ENCODE measurements around the gene SCUBE3.

Gene SCUBE3

DNA sequence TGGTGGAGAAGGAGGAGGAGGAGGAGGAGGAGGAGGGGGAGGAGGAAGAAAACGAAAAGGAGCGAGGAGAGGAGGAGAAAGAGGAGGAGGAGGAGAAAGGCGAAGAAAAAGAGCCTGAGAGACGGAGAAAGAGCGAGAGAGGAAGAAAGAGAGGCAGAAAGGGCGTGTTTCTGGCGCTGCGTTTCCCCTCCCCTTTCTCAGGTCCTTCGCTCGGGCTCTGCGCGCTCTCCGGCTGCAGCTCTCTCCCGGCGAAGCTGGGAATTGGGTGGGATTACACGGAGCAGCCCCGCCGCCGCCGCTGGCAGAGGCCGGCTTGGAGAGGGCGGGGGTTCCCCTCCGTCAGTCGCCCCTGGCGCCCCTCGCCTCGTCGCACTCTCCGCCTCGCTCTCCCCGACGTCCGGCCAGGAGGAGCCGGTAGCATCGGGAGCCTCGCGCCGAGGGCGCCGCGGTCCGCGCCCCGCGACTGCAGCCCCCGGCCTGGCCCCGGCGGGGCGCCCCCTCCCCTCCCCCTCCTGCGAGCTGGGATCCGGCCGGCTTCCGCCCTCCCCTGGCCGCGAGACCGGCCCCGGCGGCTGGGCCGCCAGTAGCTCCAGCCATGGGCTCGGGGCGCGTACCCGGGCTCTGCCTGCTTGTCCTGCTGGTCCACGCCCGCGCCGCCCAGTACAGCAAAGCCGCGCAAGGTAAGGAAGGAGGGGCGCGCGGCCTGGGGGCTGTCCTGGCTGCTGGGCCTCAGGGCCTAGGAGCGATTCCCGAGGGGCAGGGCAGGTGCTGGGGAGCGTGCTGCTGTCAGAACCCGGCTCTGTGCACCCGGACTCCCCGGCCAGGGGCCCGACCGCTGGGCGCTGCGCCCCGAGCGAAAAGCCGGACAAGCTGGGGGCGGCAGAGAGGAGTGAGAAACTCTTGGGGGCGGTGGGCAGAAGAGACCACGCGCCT lies at the start of gene SCUBE3:
Gene SCUBE3, plus strand, starts transcription at position 133 of the 933 bp plus-strand sequence. Its CDS starts 463 bp downstream, at position 596.
- no peak for DNase-seq (ENCODE audit: low read depth in 2 of 2, low spot score in 1 of 2)

DNA sequence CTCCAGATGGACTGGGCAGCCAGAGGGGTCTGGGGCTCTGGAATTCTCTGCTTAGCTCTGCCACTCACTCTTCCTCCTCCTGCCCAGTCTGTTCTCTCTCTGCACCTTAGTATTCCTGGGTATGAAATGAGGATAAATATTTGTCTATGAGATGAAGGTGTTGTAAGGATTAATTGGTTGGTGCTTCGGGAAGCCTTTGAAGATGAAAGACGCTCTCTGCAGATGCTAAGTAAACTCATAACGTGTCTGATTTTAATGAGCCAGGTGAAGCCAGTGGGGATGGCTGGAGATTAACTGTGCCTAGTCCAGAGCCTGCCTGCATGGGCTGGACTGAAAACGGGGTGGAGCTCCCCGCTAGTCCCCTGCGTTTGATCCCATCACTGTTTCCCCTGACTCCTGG lies 49.5 kb upstream of the SCUBE3 start:
- DNase-seq (ENCODE audit: low read depth in 2 of 2, low spot score in 1 of 2): no peak

DNA sequence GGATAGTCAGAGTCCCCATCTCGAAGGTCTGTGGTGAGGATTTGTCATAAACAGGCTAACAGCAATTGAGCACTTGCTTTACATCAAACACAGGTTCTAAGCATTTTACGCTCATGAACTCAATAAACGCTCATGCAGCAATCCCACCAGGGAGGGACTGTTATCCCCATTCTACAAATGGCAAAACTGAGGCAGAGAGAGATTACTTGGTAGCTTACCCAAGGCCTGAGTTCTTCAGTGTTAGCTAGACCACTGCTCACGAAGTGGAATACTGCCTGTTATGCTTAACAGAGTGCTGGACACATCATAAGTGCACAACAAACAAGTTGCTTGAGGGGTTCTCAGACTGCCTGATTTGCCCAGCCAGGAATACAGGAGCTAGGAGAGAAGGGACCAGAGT lies 48.9 kb upstream of the SCUBE3 start:
- no peak for DNase-seq (ENCODE audit: low read depth in 2 of 2, low spot score in 1 of 2)

DNA sequence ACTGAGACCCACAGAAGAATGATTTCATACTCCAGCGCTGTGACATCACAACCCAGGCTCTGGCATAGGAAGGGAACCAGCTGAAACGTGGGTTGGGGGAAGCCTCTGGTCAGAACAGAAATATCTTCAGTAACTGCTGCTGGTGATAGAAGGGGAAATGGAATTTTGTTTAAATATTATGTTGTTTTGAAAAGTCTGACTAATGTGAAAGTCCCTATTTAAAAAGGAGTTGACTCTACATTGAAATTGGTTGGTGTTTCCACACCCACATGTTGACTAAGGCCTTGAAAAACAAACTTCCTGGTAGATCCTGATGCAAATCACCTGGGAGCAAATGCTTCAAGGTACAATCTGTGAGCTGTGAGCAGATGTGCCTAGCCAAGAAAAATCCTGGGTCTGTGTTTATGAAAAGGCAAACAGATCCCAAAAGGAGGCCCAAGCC lies 48.1 kb upstream of the SCUBE3 start:
- DNase-seq (ENCODE audit: low read depth in 2 of 2, low spot score in 1 of 2): no peak

DNA sequence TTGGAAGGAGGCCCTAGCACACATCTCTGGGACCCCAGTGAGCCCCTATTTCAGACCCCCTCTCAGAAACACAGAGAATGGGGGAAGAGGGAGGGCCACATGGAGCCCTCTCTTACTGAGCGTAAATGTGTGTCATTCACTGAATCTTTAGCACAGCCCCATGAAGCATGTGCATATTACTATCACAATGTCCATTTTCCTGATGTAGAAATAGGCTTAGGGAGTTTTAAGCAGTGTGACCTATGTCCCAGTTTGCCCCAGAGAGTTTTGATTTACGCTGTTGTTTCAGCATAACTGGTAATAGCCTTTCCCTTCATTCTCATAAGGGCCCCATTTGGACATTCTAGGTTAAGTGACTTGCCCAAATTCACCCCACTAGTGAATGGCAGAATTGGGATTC lies 47.6 kb upstream of the SCUBE3 start:
- no peak for DNase-seq (ENCODE audit: low read depth in 2 of 2, low spot score in 1 of 2)

DNA sequence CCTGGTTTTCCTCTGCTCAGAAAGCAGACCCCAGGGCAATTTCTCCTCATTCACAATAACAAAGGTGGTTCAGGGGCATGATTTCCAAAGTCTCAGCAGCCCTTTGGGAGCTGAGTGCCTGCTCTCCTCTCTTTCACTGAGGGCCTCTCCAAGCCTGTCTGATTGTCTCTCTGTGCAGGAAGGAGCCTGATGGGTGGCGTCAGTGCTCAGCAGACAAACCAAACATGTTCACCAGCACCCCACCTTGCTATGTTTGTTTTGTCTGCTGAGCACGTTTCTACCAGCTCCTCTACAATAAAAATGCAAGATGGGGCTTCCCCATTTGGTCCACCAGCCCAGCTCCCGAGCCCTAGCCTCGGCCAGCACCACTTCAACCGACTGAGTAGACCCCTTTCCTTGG lies 47.2 kb upstream of the SCUBE3 start:
- DNase-seq (ENCODE audit: low read depth in 2 of 2, low spot score in 1 of 2): no peak

DNA sequence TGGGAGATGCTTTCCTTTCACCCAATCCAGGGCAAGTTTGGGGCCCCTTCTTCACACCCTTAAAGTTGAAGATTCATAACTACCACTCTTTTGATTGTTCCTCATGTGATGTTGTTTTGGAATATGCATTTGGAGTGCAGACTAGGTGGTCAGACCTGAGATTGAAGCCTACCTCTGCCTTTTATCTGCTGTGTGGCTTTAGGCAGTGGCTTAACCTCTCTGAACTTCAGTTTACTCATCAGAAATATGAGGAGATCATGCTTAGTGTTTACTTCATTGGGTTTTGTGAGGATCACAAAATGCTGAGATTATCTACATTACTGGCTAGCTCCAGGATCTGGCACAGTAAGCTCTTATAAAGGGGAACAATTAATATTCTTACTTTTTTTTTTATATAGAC lies 46.3 kb upstream of the SCUBE3 start:
- DNase-seq (ENCODE audit: low read depth in 2 of 2, low spot score in 1 of 2): no peak

DNA sequence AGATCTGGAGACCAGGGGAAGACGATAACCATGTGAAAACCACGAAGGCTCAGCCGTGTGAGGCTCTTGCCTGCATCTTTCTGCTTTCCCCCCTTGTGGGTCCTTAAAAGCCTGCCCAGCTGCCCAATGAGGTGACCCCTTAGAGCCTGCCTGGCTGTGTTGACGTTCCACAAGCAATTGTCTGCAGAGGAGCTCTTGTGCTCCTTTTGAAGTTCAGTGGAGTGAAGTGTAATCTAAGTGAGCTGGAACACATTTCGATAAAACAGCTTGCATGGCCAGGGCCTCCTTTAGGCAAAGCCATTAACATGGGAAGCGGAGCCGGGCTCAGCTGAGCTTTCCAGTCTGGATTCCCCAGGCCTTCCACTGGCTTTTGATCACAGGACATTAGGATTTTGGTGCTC lies 45.3 kb upstream of the SCUBE3 start:
- DNase-seq (ENCODE audit: low read depth in 2 of 2, low spot score in 1 of 2): no peak

DNA sequence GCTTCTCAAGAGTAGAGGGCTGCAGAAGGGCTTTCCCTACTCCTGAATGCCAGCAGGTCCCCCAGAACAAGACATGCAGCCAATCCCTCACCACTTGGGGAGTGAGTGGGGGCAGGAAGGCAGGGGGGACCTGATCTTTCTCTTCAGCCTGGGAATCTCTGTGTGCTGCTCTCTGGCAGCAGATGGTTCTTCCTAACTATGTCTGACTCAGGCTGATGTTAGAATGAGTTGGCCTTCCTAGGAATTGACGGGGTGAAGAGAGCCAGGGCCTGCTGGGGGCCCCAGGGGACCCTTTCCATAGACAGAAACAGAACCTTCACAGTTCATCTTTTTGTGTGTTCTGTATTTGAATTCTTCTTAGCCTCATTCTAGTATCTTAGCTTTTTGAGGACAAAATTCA lies 43.6 kb upstream of the SCUBE3 start:
- DNase-seq (ENCODE audit: low read depth in 2 of 2, low spot score in 1 of 2): no peak

DNA sequence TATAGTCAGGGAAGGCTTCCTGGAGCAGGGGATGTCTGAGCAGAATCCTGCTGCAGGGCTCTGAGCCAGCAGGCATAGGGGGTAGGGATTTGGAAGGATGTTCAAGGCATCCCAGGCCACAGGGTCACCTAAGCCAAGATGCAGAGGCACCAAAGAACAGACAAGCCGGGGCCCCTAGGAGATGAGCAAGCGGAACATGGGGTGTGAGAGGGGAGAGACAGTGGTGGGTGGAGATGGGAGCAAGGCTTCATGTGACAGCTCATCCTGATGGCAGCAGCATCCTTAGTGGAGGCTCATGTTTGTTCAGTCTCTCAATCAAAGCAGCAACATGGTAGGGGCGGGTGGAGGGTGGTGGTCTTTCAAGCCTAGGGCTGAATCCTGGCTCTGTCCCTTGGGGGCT lies 42.9 kb upstream of the SCUBE3 start:
- no peak for DNase-seq (ENCODE audit: low read depth in 2 of 2, low spot score in 1 of 2)

DNA sequence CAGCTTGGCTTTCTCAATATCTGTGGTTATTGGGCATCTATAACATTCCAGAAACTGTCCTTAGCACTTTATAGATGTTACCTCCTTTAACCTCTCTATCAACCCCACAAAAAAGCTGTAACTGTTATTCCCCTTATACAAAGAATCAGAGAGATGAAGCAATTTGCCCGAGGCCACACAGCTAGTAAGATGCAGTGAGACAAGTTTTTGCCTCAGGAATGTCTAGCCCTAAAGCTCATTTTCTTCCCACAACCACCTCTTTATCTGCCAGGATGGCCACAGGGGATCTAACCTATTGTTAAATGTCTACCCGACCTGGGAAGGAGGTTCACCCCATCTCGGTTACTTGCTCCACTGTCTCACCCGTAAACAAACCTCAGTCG lies 40.7 kb upstream of the SCUBE3 start:
- DNase-seq (ENCODE audit: low read depth in 2 of 2, low spot score in 1 of 2): no peak

DNA sequence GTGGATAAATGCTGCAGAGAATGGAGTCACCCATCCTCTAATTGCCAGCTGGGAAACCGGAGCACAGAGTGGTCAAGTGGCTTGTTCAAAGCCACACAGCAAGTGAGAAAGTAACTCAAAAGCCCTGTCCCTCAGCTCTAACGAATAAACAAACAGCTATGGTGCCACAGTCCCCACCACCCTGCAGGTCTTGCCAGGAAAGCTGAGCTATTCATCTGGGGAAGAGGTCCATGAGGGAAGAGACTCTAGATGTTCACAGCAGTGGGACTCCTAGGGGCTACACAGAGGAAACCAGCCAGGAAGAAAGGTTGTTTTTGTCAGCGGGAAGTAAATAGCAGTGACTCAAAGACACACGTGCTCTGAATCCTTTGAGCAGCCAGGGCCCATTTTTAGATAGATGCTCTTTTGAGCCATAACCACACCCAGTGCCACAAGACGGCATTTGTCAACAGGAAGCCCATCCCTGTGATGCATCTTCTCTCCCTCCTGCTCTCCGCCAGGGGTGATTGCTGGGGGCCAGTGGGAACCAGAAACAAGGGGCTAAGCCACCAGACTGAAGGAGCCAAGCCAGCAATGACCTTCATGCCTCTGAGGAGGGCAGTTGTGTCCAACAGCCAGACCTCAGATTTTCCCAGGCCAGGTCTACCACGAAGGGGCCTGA lies 40.2 kb upstream of the SCUBE3 start:
- DNase-seq (ENCODE audit: low read depth in 2 of 2, low spot score in 1 of 2): no peak

DNA sequence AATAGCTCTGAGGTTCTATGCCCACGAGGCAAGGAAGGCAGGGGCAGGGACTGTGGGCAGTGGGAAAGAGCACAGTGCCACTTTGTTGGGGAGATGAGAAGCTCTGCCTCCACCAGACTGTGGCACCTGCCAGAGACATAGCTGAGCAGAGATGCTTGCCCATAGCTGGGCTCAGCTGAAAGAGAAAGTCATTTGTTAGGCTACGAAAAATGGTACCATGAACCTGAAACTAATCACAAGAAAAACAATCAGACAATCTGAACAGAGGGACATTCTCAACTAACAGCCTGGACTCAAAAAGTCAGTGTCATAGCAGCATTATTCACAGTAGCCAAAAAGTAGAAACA lies 39.7 kb upstream of the SCUBE3 start:
- no peak for DNase-seq (ENCODE audit: low read depth in 2 of 2, low spot score in 1 of 2)

DNA sequence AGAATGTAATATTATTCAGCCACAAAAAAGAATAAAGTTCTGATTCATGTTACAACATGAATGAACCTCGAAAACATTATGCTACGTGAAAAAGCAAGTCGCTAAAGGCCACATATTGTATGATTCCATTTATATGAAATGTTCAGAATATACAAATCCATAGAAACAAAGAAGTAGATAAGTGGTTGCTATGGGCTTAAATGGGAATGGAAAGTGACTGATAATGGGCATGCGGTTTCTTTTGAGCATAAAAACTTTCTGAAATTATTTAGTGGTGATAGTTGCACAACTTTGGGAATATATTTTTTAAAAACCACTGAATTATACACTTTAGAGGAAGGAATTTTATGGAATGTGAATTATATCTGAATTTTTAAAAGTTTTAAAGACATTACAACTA lies 39.3 kb upstream of the SCUBE3 start:
- DNase-seq (ENCODE audit: low read depth in 2 of 2, low spot score in 1 of 2): no peak

DNA sequence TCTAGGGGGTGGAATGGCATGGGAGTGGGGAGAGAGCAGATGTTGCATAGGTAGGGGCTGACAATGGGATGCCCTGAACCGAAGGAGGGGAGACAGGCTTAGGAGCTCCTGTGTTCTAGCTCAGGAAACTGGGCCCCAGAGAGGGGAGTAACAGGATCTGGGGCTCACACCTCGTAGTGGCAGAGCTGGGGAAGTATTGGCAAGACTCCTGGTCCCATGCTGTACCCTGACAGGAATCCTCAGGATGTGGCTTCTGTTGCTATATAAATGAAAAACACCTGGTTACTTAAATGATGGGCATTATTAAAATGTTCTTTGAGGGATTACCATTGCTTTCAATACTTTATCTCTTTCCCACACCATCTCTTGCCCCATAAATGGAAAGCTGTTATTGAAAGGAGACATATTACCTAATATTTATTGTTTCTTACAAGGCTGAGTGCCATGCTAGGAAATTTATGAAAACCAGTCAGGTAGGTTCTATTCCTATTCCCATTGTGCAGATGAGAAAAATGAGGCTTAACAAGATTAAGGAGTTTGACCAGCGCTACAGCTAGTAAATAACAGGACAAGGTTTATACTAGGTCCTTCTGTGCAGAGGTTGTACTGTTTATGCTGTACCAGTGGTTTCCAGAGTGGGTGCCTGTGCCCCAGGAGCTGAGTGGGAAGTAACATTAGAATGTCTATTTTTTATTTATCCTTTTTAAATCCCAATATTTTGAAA lies 37.3 kb upstream of the SCUBE3 start:
- no peak for DNase-seq (ENCODE audit: low read depth in 2 of 2, low spot score in 1 of 2)

DNA sequence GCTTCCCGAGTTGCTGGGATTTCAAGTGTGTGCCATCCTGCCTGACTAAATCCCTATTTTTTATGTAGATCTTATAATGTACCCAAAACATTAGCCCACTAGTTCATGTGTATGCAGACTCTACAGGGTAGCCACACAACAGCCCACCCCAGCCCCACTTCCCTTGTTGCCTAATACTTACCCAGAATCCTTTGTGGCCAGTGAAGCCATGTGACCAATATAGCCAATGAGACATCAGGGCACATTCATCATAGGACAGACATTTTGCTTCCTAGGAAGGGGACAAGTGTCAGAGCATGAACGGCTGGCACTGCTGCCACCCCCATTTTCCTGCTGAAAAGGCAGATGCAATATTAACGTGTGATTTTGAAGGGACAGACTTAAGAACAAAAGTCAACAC lies 36.6 kb upstream of the SCUBE3 start:
- DNase-seq (ENCODE audit: low read depth in 2 of 2, low spot score in 1 of 2): no peak

DNA sequence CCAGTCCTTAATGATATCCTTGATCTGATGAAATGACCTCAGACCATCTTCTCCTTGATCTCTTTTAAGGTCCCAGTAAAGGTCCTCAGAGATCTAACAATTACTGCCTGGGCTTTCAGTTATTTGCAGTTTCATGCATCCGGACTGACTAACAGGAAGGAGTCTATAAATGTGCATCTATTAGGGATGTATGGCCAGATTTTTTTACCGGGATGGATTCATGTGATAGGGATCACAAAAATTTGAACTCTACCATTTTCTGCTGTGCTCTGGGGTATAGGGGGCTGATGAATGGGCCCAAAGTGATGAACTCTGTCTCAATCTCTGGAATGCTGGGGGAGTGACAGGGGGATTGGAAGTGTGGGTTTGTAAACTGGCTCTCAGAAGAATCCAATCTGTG lies 36.2 kb upstream of the SCUBE3 start:
- no peak for DNase-seq (ENCODE audit: low read depth in 2 of 2, low spot score in 1 of 2)

DNA sequence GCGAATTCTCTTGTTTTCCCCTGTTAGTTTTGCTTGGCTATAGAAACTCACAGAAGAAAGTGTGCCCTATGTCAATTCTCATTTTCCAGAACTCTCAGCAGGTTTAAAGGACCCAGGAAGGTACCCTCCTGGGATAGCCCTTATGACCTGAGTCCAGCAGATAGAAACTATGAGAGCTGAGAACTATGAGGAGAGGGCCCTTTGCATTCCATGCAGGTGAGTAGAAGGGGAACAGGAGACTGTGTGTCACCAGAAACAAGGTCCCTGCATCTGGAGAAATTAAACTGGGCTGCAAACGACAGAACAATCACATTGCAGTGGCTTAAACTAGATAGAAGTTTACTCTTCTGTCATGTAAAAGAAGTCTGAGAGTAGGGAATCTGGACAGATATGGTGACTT lies 35.7 kb upstream of the SCUBE3 start:
- no peak for DNase-seq (ENCODE audit: low read depth in 2 of 2, low spot score in 1 of 2)

DNA sequence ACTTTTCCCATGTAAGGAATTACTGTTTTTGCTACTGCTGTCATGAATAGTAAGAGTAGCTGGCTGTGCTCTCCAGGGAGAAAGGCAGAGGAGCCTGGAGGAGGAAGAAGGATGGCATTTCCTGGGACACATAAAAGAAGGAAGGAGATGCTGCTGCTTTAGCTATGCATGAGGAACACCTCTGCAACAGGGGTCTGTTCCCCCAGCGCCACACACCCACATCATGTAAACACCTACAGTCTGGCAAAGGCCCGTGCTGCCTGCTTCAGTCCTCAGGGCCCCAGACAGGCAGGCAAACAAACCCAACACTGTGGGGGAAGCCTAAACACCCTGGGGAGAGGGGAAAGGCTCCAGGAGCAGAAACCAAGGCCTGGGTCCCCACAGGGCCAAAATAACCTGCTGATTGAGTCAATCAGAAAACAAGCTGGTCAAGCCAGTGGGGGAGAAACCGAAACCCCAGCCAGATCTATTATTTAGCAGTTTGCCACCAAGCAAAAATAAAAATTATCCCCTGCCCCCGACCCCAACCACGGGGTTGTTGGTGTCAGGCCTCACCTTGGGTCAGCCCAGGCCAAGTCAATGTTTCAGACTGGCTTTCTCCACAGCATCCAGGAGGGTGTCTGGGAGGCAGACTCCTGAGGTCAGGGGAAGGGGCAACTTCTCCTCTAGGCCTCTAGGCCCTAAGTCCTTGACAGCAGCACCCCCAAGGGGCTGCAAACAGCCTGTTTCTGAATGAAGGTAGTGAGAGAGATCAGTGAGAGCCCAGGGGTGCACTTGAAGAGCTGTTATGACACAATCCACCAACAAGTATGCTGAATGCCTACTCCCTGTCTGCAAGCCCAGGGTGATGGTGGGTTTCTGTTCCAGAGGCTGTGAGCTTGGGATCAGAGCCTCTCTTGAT lies 34.6 kb upstream of the SCUBE3 start:
- DNase-seq (ENCODE audit: low read depth in 2 of 2, low spot score in 1 of 2): no peak

DNA sequence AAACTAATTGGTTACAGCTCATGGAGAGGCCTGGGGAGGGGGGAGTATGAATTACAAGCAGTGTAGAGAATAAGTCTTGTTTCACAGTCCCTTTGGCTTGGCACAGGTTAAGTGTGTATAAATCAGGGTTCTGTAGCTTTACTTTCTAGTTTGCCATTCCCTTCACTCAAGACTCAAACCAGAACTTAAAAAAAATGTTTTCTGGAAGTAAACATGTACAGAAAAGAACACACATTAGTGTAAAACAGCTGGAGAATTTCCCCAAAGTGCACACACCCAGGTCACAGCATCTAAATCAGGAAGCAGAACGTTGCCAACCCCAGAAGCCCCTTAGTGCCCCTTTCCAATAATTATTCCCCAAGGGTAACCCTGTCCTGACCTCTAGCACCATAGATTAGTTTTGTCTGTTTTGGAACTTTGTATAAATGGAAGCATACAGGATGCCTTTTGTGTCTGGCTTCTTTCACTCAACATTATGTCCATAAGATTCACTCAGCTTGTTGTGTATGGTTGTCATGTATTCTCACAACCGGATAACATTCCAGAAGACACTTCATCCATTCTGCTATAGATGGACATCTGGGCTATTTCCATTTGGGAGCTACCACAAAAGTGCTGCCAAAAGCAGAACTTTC lies 33.7 kb upstream of the SCUBE3 start:
- no peak for DNase-seq (ENCODE audit: low read depth in 2 of 2, low spot score in 1 of 2)
